ENCODE results near the gene PHACTR2. TPM values are rescaled to one million over a fixed set of nuclear protein-coding genes. Genes with fewer than 3 reads are reported as not detected.

PHACTR2 gene
- total RNA-seq, 1 donor from 2014 or later = 142 TPM

DNA sequence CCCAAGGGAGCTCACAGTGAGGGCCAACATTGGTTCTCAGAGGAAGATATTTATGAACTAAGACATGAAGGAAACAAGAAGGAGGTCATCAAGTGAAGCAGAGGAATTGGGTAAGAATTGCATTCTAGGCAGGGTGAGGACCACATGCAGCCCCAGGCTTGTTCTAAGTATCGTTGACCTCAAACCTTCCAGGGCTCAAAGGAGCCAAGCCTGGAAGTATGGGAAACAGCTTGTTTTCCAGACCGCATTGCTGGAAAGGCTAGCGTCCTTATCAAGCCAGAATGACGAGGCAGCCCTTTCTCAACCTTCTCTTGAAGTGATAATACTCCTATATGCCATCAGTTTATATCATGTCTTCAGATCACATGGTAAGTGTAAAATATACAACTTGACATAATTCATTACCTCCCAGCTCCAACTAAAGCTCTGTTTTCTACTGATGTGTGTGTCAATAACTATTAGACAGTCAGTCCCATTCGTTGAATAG lies 79.6 kb downstream of the PHACTR2 start:
- H3K4me3 ChIP-seq = no peak overlapping the region
- no peak for ATAC-seq
- intact Hi-C loops (cut with DNase I) = no loop called here
- no peaks in the 10 kb centered on the region for H3K36me3 ChIP-seq
- no peak for DNase-seq
- H3K27me3 ChIP-seq = no peaks in the 10 kb centered on the region
- no peak overlapping the region for H3K27ac ChIP-seq
- TF ChIP-seq, protein P1, sequence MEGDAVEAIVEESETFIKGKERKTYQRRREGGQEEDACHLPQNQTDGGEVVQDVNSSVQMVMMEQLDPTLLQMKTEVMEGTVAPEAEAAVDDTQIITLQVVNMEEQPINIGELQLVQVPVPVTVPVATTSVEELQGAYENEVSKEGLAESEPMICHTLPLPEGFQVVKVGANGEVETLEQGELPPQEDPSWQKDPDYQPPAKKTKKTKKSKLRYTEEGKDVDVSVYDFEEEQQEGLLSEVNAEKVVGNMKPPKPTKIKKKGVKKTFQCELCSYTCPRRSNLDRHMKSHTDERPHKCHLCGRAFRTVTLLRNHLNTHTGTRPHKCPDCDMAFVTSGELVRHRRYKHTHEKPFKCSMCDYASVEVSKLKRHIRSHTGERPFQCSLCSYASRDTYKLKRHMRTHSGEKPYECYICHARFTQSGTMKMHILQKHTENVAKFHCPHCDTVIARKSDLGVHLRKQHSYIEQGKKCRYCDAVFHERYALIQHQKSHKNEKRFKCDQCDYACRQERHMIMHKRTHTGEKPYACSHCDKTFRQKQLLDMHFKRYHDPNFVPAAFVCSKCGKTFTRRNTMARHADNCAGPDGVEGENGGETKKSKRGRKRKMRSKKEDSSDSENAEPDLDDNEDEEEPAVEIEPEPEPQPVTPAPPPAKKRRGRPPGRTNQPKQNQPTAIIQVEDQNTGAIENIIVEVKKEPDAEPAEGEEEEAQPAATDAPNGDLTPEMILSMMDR (IDR thresholded peaks at IDR 0.05) = no peak
- no peaks in the 10 kb centered on the region for H3K9me3 ChIP-seq
- H3K4me1 ChIP-seq = peaks cover 17% of the 10 kb centered on the region

DNA sequence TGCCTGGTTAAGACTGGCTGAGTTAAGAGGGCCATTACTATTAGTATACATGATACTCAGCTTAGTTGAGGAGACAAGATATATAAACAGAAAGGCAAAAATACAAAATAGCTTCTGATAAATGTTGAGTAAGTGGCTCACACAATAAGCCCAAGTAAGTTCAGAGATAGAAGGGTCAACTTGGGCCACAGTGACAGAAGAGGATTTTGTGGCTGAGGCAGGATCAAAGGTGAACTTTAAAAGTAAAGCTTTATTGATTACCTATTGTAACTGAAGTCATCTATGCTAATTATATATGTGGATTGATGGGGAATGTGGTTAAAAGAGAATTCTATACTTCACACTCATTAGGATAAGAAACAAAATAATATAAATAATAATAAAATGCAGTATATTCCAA lies 80.8 kb downstream of the PHACTR2 start:
- TF ChIP-seq, protein P1 (IDR thresholded peaks at IDR 0.05) = no peak
- peaks cover 17% of the 10 kb centered on the region for H3K4me1 ChIP-seq
- no peak overlapping the region for H3K4me3 ChIP-seq
- no peaks in the 10 kb centered on the region for H3K9me3 ChIP-seq
- no peak overlapping the region for H3K27ac ChIP-seq
- DNase-seq (no peak), ATAC-seq (no peak)
- intact Hi-C loops (cut with DNase I) = no loop called here
- no peaks in the 10 kb centered on the region for H3K36me3 ChIP-seq
- no peaks in the 10 kb centered on the region for H3K27me3 ChIP-seq

DNA sequence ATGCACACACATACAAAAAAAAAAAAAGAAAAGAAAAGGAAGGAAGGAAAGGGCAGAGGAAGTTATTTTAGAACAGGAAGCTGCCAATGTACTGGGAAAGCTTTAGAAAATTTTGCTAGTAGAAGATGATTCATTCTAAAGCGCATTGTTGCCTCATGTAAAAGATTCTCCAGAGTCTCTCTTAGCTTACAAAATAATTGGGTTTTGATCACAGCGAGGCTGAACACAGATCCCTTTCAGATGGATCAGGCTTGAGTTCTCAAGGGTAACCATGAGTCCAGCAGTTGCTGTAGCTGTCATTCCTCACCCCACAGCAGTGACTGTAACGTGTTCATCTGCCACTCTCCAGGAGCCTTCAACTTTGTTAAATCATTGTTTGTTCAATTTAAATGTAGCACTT lies 81.9 kb downstream of the PHACTR2 start:
- Histone ChIP-seq H3K4me1 (peaks cover 17% of the 10 kb centered on the region), H3K9me3 (no peaks in the 10 kb centered on the region), H3K36me3 (peaks cover 6% of the 10 kb centered on the region), H3K27me3 (no peaks in the 10 kb centered on the region), H3K4me3 (no peak overlapping the region), H3K27ac (peak overlapping the region; percentile 11)
- TF ChIP-seq, protein P1 (IDR thresholded peaks at IDR 0.05) = no peak
- ATAC-seq = no peak
- no peak for DNase-seq
- intact Hi-C loops (cut with DNase I) = no loop called here

DNA sequence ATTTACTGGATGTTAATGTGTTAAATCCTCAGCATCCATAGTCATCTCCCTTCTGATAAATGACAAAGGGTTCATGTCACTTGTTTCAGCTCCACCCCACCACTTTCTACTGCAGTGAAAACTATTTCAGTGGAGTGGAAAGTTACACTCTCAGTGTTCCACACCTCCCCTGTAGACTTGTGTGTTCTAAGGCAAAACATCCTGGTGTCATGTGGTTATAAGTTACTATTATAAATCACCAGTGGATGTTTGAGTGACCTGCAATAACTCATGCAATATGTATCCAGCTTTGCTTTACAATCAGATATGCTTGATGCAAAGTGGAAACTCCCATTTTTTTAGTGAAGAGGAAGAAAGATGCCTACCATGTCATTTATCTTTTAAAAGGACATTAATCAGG lies 83.3 kb downstream of the PHACTR2 start:
- intact Hi-C loops (cut with DNase I) = no loop called here
- Histone ChIP-seq H3K4me1 (peaks cover 5% of the 10 kb centered on the region), H3K27me3 (no peaks in the 10 kb centered on the region), H3K9me3 (no peaks in the 10 kb centered on the region), H3K27ac (no peak overlapping the region), H3K4me3 (no peak overlapping the region), H3K36me3 (peaks cover 8% of the 10 kb centered on the region)
- ATAC-seq = no peak
- DNase-seq = no peak
- TF ChIP-seq, protein P1 (IDR thresholded peaks at IDR 0.05) = no peak

DNA sequence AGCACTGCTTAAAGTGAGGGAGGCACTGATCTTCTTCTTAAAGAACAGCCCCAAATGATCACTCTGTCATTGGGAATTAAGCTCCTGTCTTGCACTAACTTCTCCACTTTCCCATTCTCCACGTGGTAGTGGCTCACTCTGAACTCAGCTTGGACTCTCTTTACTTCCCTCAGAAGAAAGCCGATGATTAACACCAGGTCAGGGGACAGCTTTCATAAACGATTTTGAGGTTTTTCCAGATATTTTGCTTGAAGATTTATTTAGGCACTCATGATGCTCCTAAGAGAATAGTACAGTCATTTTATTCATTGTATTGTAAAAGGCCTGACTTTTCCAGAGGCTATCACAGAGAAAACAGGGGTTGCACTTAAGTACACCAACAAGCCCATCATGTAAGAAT lies 84.4 kb downstream of the PHACTR2 start:
- ATAC-seq = no peak
- H3K27me3 ChIP-seq = no peaks in the 10 kb centered on the region
- H3K4me1 ChIP-seq = peaks cover 5% of the 10 kb centered on the region
- peaks cover 19% of the 10 kb centered on the region for H3K36me3 ChIP-seq
- H3K27ac ChIP-seq = no peak overlapping the region
- intact Hi-C loops (cut with DNase I) = no loop called here
- TF ChIP-seq, protein P1 (IDR thresholded peaks at IDR 0.05) = no peak
- H3K9me3 ChIP-seq = no peaks in the 10 kb centered on the region
- no peak overlapping the region for H3K4me3 ChIP-seq
- no peak for DNase-seq
